ENCODE data around the gene ETFRF1. TPM values are rescaled to one million over a fixed set of nuclear protein-coding genes. Genes with fewer than 3 reads are reported as not detected.

The ETFRF1 gene
- total RNA-seq, 1 experiment from 2014 or later, result 8.4 TPM

- TF ChIP-seq SRF (IDR thresholded peaks at IDR 0.05; ENCODE audit: low read depth), result no peak
- TF ChIP-seq SIN3A (IDR thresholded peaks at IDR 0.05; ENCODE audit: low read depth), result peak; percentile 79
- peak; percentile 46 for TF ChIP-seq ELF1 (IDR thresholded peaks at IDR 0.05; ENCODE audit: borderline replicate concordance, low read depth)
- no peak for TF ChIP-seq EZH2 (IDR thresholded peaks at IDR 0.05)
- TF ChIP-seq MAX (IDR thresholded peaks at IDR 0.05), result peak; percentile 57
- no peak for TF ChIP-seq CEBPB (IDR thresholded peaks at IDR 0.05; ENCODE audit: low read depth)
- TF ChIP-seq POLR2AphosphoS5 (IDR thresholded peaks at IDR 0.05; ENCODE audit: low read depth, low read length), result peak; percentile 89
- TF ChIP-seq CBX3 (IDR thresholded peaks at IDR 0.05; ENCODE audit: low read depth), result 0 out of 2 replicates have a peak, but pooled peaks have one; percentile 28
Measured at GRCh38 chr12:25195056-25195971, at the start of gene ETFRF1, which contains the start of gene DNAI7 (continued).

GRCh38 chr12:25146686-25147085, 48.4 kb upstream of the ETFRF1 start:
- Histone ChIP-seq H3K36me3 (ENCODE audit: control insufficient read depth in 1 of 2, insufficient read depth in 2 of 2, low read length in 2 of 2) (no peaks in the 10 kb centered on the region), H3K9me2 (ENCODE audit: insufficient read depth) (no peaks in the 10 kb centered on the region), H3K27ac (ENCODE audit: low read depth, low read length) (no peak overlapping the region), H2AFZ (ENCODE audit: low read depth, low read length, poor library complexity, severe bottlenecking) (no peak overlapping the region), H3K79me2 (ENCODE audit: insufficient read depth, low read length) (no peaks in the 10 kb centered on the region), H3K4me1 (ENCODE audit: control insufficient read depth in 1 of 2, insufficient read depth in 2 of 2, low read length in 2 of 2) (no peaks in the 10 kb centered on the region), H4K20me1 (ENCODE audit: insufficient read depth) (no peaks in the 10 kb centered on the region), H3K4me2 (ENCODE audit: low read length) (no peak overlapping the region), H3K9ac (ENCODE audit: low read length) (no peak overlapping the region), H3K4me3 (replicated peaks in 1 of 2; ENCODE audit: low read depth in 1 of 2, low read length in 2 of 2) (no peak overlapping the region), H3K27me3 (ENCODE audit: insufficient read depth, low read length) (no peaks in the 10 kb centered on the region), H3K9me3 (ENCODE audit: control insufficient read depth in 1 of 2, insufficient read depth in 1 of 2, low read depth in 1 of 2, low read length in 2 of 2) (no peaks in the 10 kb centered on the region)
- intact Hi-C loops (cut with micrococcal nuclease), result no loop called here
- no peak for DNase-seq (ENCODE audit: low read depth, low spot score)
- ChIA-PET RAD21 (ENCODE audit: low non-redundant PET in 1 of 2, low total read pairs in 2 of 2, uncharacterized antibody in 2 of 2, unreplicated experiment in 2 of 2) (no interaction called here), POLR2A (no interaction called here), CTCF (interaction anchor here (0.6 kb wide), 1 partner anchor 8 kb away, joined by 3 read pairs; no protein-coding TSS in a partner anchor)
- TF ChIP-seq ZFX (IDR thresholded peaks at IDR 0.05) (no peak), CBX3 (IDR thresholded peaks at IDR 0.05; ENCODE audit: low read depth) (no peak), SP1 (IDR thresholded peaks at IDR 0.05; ENCODE audit: low read depth) (no peak), CTCF (IDR thresholded peaks at IDR 0.05 in 2 of 3, conservative IDR thresholded peaks at IDR 0.05 in 1 of 3; ENCODE audit: borderline replicate concordance in 1 of 3, insufficient read depth in 1 of 3, low read depth in 2 of 3, low read length in 2 of 3) (no peak)
- BruUV-seq (replicated peaks), result no TSS peak
- no peak for ATAC-seq
